HCT116 (cell line): ENCODE data around the gene TEX264. TPM values are rescaled to one million over a fixed set of nuclear protein-coding genes. Genes with fewer than 3 reads are reported as not detected.

Experiments used
- ATAC-seq: fragments of 200-7000 bp; cut with Tn5 transposase; 2 replicates; pipeline ENCODE4 v1.9.1; 2020; ENCODE audit warnings: mild to moderate bottlenecking, moderate library complexity
- BruUV-seq: library from RNA; stranded (reverse); fragments of 400-500 nt; replicated peaks from 2 replicates; lab custom pipeline; 2021; lab: Mats Ljungman, UMichigan
- CTCF ChIA-PET: fragments of 300-600 bp; sonication (Branson Sonifier 250); formaldehyde crosslinking; loops from one replicate; lab custom pipeline; 2021; ENCODE audit warnings: antibody characterized with exemption; lab: Charles Lee
- POLR2A ChIA-PET: fragments of 300-600, 350-600 bp; sonication (Branson Sonifier 250); formaldehyde crosslinking; loops from one replicate; lab custom pipeline; 2021; ENCODE audit warnings: antibody characterized with exemption; lab: Charles Lee
- RAD21 ChIA-PET, 2 experiments: fragments of 300-600 bp; sonication (Branson Sonifier 250); formaldehyde crosslinking; loops; one replicate each; lab custom pipeline; 2023; ENCODE audit warnings: low total read pairs in 2 of 2; ENCODE audit not compliant: uncharacterized antibody in 2 of 2, unreplicated experiment in 2 of 2, low non-redundant PET in 1 of 2; lab: Charles Lee
- DNase-seq: peaks from one replicate; pipeline ENCODE4 v3.0.0-alpha.2; 2010; ENCODE audit warnings: low read depth, low spot score
- H2AFZ ChIP-seq: fragments of 200-600 bp; shearing (Covaris generic), sonication (generic); 2 replicates; pipeline ENCODE4 v1.6.1; 2017; ENCODE audit warnings: low read depth, mixed run types, mixed read lengths, antibody characterized with exemption, low read length; ENCODE audit not compliant: poor library complexity, severe bottlenecking
- H3K27ac ChIP-seq: 2 replicates; pipeline ENCODE4 v1.5.1; 2012; ENCODE audit warnings: low read depth, low read length
- H3K27me3 ChIP-seq: fragments of 200-600 bp; sonication (generic); 2 replicates; pipeline ENCODE4 v1.6.1; 2016; ENCODE audit warnings: mixed run types, low read length, mixed read lengths; ENCODE audit not compliant: insufficient read depth
- H3K36me3 ChIP-seq, 2 experiments: fragments of 200-500 bp in 1 of 2; fragments of 200-600 bp in 1 of 2; sonication (Bioruptor generic) in 1 of 2; sonication (generic) in 1 of 2; 2 replicates each; pipeline versions ENCODE4 v1.5.1 to v1.6.1; 2014 to 2016; ENCODE audit warnings: low read length in 2 of 2, inconsistent platforms in 1 of 2, mixed read lengths in 1 of 2, mixed run types in 1 of 2; ENCODE audit not compliant: insufficient read depth in 2 of 2, control insufficient read depth in 1 of 2
- H3K4me1 ChIP-seq, 2 experiments: fragments of 200-600 bp in 1 of 2; sonication (generic) in 1 of 2; 2 replicates each; pipeline versions ENCODE4 v1.5.1 to v1.6.1; 2012 to 2017; ENCODE audit warnings: low read length in 2 of 2, inconsistent platforms in 1 of 2, mild to moderate bottlenecking in 1 of 2, mixed read lengths in 1 of 2, mixed run types in 1 of 2, moderate library complexity in 1 of 2; ENCODE audit not compliant: insufficient read depth in 2 of 2, control insufficient read depth in 1 of 2
- H3K4me2 ChIP-seq: fragments of 200-600 bp; sonication (generic); 2 replicates; pipeline ENCODE4 v1.6.1; 2017; ENCODE audit warnings: mixed run types, low read length, mixed read lengths
- H3K4me3 ChIP-seq, 2 experiments: fragments of 200-600 bp in 1 of 2; sonication (generic) in 1 of 2; replicated peaks in 1 of 2; 2 replicates each; pipeline ENCODE4 v1.5.1; 2011 to 2016; ENCODE audit warnings: low read length in 2 of 2, control low read depth in 1 of 2, low read depth in 1 of 2, mild to moderate bottlenecking in 1 of 2, mixed read lengths in 1 of 2, mixed run types in 1 of 2
- H3K79me2 ChIP-seq: fragments of 200-600 bp; sonication (generic); 2 replicates; pipeline ENCODE4 v1.6.1; 2017; ENCODE audit warnings: mild to moderate bottlenecking, mixed run types, low read length, moderate library complexity, mixed read lengths; ENCODE audit not compliant: insufficient read depth
- H3K9ac ChIP-seq: fragments of 200-600 bp; sonication (generic); 2 replicates; pipeline ENCODE4 v1.6.1; 2016; ENCODE audit warnings: low read length, mixed read lengths
- H3K9me2 ChIP-seq: fragments of 200-600 bp; sonication (generic), shearing (Covaris generic); 2 replicates; pipeline ENCODE4 v1.6.1; 2017; ENCODE audit warnings: mixed run types, mild to moderate bottlenecking, moderate library complexity; ENCODE audit not compliant: insufficient read depth
- H3K9me3 ChIP-seq, 2 experiments: fragments of 200-500 bp in 1 of 2; fragments of 200-600 bp in 1 of 2; sonication (Bioruptor generic) in 1 of 2; sonication (generic) in 1 of 2; 2 replicates each; pipeline ENCODE4 v1.6.1; 2014 to 2017; ENCODE audit warnings: low read length in 2 of 2, mixed read lengths in 2 of 2, inconsistent platforms in 1 of 2, low read depth in 1 of 2, mild to moderate bottlenecking in 1 of 2, mixed run types in 1 of 2, moderate library complexity in 1 of 2; ENCODE audit not compliant: control insufficient read depth in 1 of 2, insufficient read depth in 1 of 2
- H4K20me1 ChIP-seq: fragments of 200-600 bp; sonication (generic), shearing (Covaris generic); 2 replicates; pipeline ENCODE4 v1.6.1; 2017; ENCODE audit warnings: mixed run types, mild to moderate bottlenecking, moderate library complexity; ENCODE audit not compliant: insufficient read depth
- FOSL1 ChIP-seq: IDR thresholded peaks from 2 replicates; pipeline ENCODE4 v1.6.1; 2012; ENCODE audit warnings: low read depth
- JUND ChIP-seq: IDR thresholded peaks from 2 replicates; pipeline ENCODE4 v1.6.1; 2012
- POLR2AphosphoS5 ChIP-seq: IDR thresholded peaks from 2 replicates; pipeline ENCODE4 v1.6.1; 2011; ENCODE audit warnings: mild to moderate bottlenecking, low read depth, low read length, moderate library complexity
- REST ChIP-seq: IDR thresholded peaks from 2 replicates; pipeline ENCODE4 v1.6.1; 2012; ENCODE audit warnings: low read depth
- SP1 ChIP-seq: IDR thresholded peaks from 2 replicates; pipeline ENCODE4 v1.6.1; 2012; ENCODE audit warnings: low read depth
- YY1 ChIP-seq: IDR thresholded peaks from 2 replicates; pipeline ENCODE4 v1.6.1; 2011; ENCODE audit warnings: low read length, low read depth, moderate library complexity, mild to moderate bottlenecking; ENCODE audit not compliant: insufficient replicate concordance; ENCODE audit errors: extremely low read depth
- ZBTB33 ChIP-seq: IDR thresholded peaks from 2 replicates; pipeline ENCODE4 v1.6.1; 2011; ENCODE audit warnings: mild to moderate bottlenecking, low read length, moderate library complexity; ENCODE audit not compliant: insufficient replicate concordance; ENCODE audit errors: extremely low read depth
- intact Hi-C: fragments of 100-400 bp; cut with micrococcal nuclease; formaldehyde crosslinking; loops from 2 replicates; pipeline ENCODE4 v1.10.0; 2022
- total RNA-seq: library from RNA; stranded (reverse); gene quantifications from one replicate; pipeline ENCODE4 v1.2.1, GENCODE V29; 2021; ENCODE audit not compliant: unreplicated experiment

Gene TEX264
- total RNA-seq, 1 experiment from 2014 or later = 36.0 TPM

GRCh38 chr3:51700403-51700802 lies 29.4 kb downstream of the TEX264 start (continued):
- no peak for TF ChIP-seq REST
- TF ChIP-seq FOSL1 = no peak
- TF ChIP-seq SP1 = no peak
- TF ChIP-seq JUND = no peak
- TF ChIP-seq, all 23 proteins: peak for 0

- intact Hi-C loops = no loop called here
- Histone ChIP-seq H4K20me1 (no peaks in the 10 kb centered on the region), H3K9me2 (no peaks in the 10 kb centered on the region), H3K4me1 (no peaks in the 10 kb centered on the region), H3K4me3 (no peak overlapping the region), H3K4me2 (no peak overlapping the region), H3K36me3 (peaks cover 3 to 4% of the 10 kb centered on the region in 2 experiments; a peak in 1 of 4 replicates), H2AFZ (no peak overlapping the region), H3K79me2 (no peaks in the 10 kb centered on the region), H3K9me3 (no peaks in the 10 kb centered on the region), H3K27ac (no peak overlapping the region), H3K9ac (no peak overlapping the region), H3K27me3 (no peaks in the 10 kb centered on the region)
- DNase-seq (no peak), ATAC-seq (no peak)
- BruUV-seq = no TSS peak
- TF ChIP-seq POLR2AphosphoS5 = no peak
- TF ChIP-seq ZBTB33 = no peak
- no peak for TF ChIP-seq YY1
- CTCF ChIA-PET = no interaction called here
- RAD21 ChIA-PET = interaction anchor here in 1 of 2 experiments (0.7 kb wide), 1 partner anchor 93 kb away, joined by 3 read pairs; no protein-coding TSS in a partner anchor
- POLR2A ChIA-PET = no interaction called here
Observed at GRCh38 chr3:51702156-51702555, 31.1 kb downstream of the TEX264 start.
